ENCODE measurements around the gene ARHGAP6.
"Not testable (repeated sequence)": the region's sequence is repeated elsewhere in the genome, so short reads cannot be mapped to it uniquely, and the experiment has no call there.

ARHGAP6 gene

GRCh38 chrX:11241720-11242119, 424.0 kb downstream of the ARHGAP6 start:
- no peak overlapping the region for H3K4me3 ChIP-seq (ENCODE audit: low read length)
- peak; percentile 1 for DNase-seq (ENCODE audit: low read depth)
- TF ChIP-seq, protein P1, sequence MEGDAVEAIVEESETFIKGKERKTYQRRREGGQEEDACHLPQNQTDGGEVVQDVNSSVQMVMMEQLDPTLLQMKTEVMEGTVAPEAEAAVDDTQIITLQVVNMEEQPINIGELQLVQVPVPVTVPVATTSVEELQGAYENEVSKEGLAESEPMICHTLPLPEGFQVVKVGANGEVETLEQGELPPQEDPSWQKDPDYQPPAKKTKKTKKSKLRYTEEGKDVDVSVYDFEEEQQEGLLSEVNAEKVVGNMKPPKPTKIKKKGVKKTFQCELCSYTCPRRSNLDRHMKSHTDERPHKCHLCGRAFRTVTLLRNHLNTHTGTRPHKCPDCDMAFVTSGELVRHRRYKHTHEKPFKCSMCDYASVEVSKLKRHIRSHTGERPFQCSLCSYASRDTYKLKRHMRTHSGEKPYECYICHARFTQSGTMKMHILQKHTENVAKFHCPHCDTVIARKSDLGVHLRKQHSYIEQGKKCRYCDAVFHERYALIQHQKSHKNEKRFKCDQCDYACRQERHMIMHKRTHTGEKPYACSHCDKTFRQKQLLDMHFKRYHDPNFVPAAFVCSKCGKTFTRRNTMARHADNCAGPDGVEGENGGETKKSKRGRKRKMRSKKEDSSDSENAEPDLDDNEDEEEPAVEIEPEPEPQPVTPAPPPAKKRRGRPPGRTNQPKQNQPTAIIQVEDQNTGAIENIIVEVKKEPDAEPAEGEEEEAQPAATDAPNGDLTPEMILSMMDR (conservative IDR thresholded peaks at IDR 0.05; ENCODE audit: low read length), result no peak

- TF ChIP-seq, protein P1 (conservative IDR thresholded peaks at IDR 0.05; ENCODE audit: low read length), result no peak
- peak; percentile 38 for DNase-seq (ENCODE audit: low read depth)
- H3K4me3 ChIP-seq (ENCODE audit: low read length), result no peak overlapping the region
Measured at GRCh38 chrX:11239230-11239629, 426.5 kb downstream of the ARHGAP6 start.

- not testable (repeated sequence) for DNase-seq (ENCODE audit: low read depth); H3K4me3 ChIP-seq (ENCODE audit: low read length)
Measured at GRCh38 chrX:11235377-11235776, 430.3 kb downstream of the ARHGAP6 start.

- DNase-seq (ENCODE audit: low read depth), result no peak
- H3K4me3 ChIP-seq (ENCODE audit: low read length), result no peak overlapping the region
- TF ChIP-seq, protein P1 (conservative IDR thresholded peaks at IDR 0.05; ENCODE audit: low read length), result no peak
Measured at GRCh38 chrX:11215191-11215921, 450.4 kb downstream of the ARHGAP6 start.

- H3K4me3 ChIP-seq (ENCODE audit: low read length), result no peak overlapping the region
- DNase-seq (ENCODE audit: low read depth), result no peak
- TF ChIP-seq, protein P1 (conservative IDR thresholded peaks at IDR 0.05; ENCODE audit: low read length), result no peak
Measured at GRCh38 chrX:11214346-11215190, 451.2 kb downstream of the ARHGAP6 start.

GRCh38 chrX:11212741-11213140, 453.0 kb downstream of the ARHGAP6 start:
- TF ChIP-seq, protein P1 (conservative IDR thresholded peaks at IDR 0.05; ENCODE audit: low read length), result no peak
- H3K4me3 ChIP-seq (ENCODE audit: low read length), result no peak overlapping the region
- no peak for DNase-seq (ENCODE audit: low read depth)

DNA sequence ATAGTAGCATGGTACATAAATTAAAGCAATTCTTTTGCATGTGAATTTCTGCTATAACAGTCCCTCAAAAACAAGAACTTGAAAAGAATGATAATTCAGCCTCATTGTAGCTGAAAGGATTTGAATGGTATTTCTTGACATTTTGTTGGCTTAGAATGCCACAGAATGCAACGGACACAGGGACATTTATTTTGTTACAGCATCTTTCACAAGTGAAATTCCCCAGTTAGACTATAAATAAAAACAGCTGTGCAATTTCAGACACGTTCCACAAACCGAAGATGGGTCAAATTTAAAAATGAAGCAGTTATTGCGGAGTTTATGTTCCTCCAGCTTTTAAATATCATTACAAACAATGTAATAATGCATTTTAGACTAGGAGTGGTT, 455.3 kb downstream of the ARHGAP6 start:
- TF ChIP-seq, protein P1 (conservative IDR thresholded peaks at IDR 0.05; ENCODE audit: low read length), result no peak
- DNase-seq (ENCODE audit: low read depth), result peak; percentile 41
- H3K4me3 ChIP-seq (ENCODE audit: low read length), result no peak overlapping the region
